ENCODE data around the gene CHST11.
"Not testable (repeated sequence)": the region's sequence is repeated elsewhere in the genome, so short reads cannot be mapped to it uniquely, and the experiment has no call there.

Gene CHST11

GRCh38 chr12:104609445-104609844 is 152.7 kb downstream of the CHST11 start:
- DNase-seq = no peak

- DNase-seq = no peak
Measured at GRCh38 chr12:104610513-104611235, 153.9 kb downstream of the CHST11 start.

DNA sequence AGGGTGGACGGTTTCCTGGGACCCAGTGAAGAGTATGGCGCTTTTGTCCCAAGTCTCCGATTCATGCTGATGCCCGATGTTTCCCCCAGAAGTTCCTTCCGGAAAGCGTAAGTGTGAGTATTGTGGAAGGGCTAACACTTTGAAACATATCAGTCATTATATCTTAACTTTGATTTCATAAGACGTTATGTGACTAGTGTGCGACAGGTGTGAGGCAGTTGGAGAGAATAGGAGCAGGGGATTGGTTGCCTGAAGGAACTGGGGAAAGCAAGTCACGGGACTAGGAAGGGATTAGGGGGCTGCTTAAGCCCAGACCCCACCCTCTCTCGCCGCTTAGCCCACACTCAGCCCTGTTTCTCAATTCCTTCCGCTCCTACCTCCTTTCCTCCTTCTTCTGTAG is 154.9 kb downstream of the CHST11 start:
- DNase-seq = no peak

DNA sequence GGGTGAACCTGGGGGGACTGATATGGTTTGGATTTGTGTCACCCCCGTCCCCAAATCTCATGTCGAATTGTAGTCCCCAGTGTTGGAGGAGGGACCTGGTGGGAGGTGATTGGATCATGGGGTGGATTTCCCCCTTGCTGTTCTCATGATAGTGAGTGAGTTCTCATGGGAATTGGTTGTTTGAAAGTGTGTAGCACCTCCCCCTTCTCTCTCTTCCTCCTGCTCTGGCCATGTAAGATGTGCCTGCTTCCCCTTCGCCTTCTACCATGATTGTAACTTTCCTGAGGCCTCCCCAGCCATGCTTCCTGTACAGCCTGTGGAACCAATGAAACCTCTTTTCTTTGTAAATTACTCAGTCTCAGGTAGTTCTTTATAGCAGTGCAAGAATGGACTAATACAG is 156.6 kb downstream of the CHST11 start:
- DNase-seq = not testable (repeated sequence)

DNA sequence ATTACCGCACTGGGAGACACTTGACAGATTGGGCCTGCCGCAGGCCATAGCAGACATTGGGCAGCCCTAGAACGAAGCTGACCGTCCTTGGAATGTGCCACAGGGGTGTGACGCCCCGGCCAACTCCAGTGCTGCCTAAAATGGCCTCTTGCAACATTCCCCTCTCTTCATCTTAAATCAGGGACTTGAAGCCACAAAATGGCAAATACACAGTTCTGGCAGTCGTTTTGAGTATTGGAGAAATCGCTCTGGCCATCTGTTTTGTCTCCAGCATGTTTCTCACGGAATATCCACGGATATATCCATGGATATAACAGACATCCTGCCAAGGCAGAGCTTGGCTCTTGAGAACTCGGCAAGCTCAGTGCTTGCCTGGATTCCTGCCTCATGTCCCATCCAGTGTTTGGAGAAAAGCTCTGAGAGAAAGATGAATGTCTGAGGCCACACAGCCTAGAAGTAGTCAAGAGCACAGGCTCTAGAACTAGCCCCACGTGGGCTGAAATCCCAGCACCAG is 158.4 kb downstream of the CHST11 start:
- DNase-seq = no peak

GRCh38 chr12:104618691-104619090 is 161.9 kb downstream of the CHST11 start:
- DNase-seq = no peak

DNA sequence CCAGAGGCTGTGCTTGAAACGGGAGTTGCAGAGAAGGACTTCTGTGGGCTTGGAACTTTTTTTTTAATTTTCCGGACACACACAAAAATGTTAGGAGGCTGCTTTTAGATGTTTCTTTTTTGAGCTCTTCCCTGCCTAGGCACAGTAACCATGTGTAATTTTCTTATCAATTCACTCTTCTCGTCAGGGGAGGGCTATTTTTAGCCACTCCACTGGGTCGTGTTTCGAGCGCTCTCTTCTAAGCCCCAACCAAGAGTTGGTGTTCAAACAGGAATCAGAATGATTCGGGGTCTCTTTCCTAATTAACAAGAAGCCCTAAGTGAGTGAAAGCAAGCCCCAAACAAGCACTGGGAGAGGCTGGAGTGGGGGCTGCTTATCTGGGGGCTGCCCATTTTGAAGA is 162.6 kb downstream of the CHST11 start:
- DNase-seq = no peak

DNA sequence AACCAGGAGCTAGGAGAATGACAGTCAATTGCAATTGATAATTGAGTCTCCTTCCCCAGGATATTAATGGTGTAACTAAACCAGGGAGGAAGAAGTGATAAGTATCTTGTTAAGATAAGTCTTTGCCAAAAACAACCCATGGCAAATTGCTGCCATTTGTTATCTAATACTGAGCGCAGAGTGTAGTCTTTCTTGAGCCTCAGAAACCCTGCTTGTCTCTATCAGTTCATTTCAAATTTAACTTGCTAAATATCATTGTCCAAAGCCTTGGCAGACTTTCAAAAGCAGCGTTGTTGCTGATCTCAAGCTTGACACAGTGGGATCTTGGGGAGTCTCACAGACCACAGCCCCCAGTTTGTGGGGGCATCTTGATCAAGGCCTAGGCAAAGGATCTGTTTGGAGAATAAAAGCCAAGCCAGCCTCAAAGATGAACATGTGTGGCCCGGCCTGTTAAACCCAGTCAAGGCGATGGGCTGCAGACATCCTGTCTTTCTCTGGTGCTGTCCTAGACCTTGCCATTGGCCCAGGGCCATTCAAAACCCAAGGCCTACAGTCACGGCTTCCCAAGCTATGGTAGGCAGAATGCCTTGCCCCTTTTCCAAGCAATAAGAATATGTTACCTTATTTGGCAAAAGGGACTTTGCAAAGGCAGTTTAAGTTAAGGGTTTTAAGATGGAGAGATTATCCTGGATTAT is 164.2 kb downstream of the CHST11 start:
- no peak for DNase-seq

DNA sequence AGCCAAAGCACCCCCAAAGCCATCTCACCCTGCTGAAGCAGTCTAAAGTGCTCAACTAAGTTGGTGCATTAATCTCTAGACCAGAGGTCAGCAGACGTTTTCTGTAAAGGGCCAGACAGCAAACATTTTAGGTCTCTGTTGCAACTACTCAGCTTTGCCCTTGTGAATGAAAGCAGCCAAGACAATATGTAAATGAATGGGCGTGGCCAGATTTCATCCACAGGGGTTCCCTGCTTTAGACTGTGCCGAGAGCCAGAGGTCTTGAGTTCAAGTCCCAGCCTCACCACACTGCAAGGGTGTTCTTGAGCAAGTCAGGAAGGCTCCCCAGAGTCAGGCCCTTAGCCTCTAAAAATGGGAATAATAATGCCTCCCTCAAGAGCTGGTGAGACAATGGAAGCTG is 166.2 kb downstream of the CHST11 start:
- DNase-seq = no peak

GRCh38 chr12:104623883-104624282 is 167.1 kb downstream of the CHST11 start:
- DNase-seq = no peak

DNA sequence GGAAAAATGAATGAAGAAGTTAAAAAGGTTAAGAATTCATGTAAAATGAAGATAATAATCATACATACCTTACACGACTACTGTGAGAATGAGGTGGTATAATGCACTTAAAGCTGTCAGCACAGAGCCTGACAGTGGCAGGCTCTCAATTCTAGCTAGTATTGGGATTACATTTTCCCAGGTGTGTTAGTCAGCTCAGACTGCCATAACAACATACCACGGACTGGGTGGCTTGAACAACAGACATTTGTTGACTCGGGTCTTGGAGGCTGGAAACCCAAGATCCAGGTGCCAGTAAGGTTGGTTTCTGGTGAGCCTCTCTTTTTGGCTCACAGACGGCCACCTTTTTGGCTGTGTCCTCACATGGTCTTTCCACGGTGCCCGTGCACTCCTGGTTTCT is 167.8 kb downstream of the CHST11 start:
- DNase-seq = no peak

DNA sequence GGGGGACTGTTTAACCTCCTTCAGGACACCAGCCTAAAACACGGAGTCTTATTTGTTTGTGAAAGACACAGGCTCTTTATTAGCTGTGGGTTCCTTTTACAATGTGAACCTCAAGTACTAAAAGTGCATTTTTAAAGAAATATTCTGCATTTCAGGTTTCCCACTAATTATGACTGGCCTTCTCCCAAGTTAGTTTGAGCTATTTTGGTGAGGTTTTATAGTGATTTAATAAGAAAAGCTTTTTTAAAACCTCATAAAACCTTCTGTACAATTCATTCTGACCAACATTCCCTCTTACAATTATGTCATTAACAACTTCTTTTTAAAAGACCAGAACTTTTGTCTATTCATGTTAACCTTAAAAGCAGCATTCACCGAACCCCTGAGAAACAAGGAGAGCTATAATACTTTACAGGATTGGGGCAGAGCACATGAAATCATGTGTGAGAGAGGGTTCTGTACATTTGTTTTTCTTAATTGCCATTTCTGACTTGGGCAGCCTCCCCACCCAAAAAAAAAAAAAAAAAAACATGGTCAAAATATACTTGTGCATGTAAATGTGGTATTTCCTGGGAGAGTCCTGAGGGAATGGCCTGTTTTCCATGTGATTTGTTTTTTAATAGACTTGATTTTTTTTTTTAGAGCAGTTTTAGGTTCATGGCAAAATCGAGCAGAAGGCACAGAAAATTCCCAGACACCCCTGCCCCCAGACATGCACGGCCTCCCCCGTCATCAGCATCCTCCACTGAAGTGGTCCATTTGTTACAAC is 169.5 kb downstream of the CHST11 start:
- no peak for DNase-seq

DNA sequence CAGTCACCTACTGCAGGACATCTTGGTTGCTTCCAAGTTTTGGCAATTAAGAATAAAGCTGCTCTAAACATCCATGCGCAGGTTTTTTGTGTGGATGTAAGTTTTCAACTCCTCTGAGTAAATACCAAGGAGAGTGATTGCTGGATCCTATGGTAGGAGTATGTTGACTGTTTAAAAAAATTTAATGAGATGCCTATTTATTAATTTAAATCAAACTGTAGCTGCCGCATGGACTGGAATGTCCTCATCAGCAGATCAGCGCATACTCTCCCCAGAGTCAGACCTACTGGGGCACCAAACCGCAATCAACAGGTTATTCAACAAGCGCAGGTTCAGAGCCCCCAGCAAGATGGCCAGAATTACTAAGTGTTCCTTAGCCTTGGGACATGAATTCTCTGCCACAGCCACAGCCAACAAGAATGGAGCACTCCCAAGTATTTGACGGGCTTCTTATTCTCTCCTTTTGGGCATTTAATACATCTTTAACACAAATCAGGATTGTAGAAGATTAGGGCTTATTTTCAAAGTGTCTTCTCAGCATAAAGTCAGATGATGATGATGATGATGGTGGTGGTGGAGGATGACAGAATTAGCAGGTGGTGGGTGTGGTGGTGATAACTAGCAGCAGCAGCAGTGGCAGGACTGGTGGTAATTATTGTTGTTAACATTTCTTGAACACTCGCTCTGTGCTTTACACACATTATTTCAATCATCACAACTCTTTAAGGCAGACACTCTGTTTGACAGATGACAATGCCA is 170.7 kb downstream of the CHST11 start:
- no peak for DNase-seq

DNA sequence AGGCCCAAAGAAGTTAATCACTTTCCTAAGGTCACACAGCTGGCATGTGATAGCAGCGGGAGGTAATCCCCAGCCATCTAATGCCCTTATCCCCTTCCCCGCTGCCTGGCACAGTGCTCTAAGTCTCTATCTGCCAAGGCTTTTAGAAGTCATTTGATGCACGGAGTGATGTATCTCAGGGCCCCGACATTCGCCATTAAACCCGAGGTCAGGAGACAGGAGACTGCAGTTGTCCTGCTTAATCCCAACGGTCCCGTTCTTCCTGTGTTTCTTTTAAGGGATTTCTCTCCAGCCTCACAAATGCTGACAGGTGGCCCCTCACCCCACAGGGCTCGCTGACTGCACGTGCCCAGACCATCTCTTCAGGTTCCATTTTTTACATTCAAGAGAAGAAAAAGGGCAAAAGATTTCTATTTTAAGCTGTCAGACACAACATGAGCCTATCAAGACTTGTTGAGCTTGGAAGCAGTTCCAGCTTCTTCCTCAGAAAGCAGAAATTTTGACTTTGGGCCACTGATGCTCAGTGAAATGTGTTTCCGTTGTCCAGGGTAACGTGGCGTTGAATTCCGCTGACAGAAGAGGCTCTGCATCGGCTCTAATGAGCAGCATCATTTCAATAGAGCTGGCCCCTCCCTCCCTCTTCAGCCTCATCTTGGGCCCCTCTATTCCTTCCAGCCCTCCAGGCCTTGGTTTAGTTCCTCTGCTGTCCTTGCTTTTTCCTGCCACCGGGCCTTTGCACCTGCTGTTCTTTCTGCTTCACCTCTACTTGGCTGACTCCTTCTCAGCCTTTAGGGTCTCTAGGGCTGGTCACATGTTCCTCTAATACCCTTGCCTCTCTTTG is 171.5 kb downstream of the CHST11 start:
- no peak for DNase-seq

GRCh38 chr12:104628831-104629135 is 172.0 kb downstream of the CHST11 start:
- DNase-seq = no peak

DNA sequence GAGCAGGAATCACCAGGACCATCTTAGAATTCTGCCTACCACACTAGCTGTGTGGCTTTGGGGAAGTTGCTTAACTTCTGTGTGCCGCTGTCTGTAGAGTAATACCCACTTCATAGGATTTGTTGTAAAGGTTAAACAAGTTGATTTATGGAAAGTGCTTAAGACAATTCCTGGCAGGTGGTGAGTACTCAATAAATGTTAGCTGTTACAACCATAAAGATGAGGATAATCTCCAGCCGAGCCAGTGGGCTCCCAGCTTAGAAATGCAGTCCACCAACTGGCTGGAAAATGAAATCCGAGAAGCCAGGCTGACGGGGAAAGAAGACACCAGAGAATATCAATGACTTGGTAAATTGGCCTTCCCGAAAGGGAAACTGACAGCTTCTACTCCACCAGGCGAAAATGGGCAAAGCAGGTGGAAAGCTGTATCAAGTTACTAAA is 173.5 kb downstream of the CHST11 start:
- DNase-seq = no peak

DNA sequence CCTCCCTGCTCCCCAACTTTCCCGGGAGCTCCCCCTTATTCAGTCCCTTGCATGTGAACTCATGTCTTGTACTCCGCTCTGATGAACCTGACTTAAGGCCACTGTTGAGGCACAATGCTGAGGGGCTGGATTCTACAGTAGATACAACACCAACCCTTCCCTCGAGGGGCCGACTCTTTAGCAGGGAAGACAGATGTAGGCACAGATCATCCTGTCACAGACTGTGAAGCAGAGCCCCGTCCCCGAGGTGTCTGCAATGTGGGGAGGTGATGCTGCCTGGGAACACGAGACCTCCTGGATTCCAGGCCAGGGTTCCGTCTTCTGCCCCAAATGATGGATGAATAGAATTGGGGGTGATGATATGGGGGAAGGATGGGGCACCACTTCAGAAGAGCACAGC is 175.1 kb downstream of the CHST11 start:
- no peak for DNase-seq

DNA sequence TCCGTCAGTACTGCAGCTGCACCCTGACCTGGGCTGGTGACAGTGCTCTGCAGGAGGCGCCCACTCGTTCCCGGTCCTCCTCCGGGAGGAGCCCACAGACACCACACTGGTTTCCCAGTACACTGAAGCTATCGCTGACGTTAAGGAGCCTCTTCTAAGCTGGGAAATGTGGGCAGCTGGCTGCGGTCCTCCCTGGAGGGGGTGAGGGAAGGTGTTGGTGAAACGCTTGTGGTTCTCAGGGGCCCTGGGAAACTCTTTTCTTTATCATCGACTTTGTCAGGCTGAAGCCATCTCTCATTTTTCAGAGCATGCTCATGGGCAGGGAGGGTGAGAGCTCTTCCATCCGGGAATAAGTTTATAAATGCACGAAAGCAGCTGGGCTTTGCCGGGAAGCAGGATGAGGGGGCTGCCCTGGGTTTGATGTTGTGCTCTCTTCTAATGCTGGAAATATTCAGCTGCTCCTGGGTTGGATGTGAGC is 176.0 kb downstream of the CHST11 start:
- DNase-seq = no peak

- no peak for DNase-seq
Measured at GRCh38 chr12:104634044-104634443, 177.3 kb downstream of the CHST11 start.

DNA sequence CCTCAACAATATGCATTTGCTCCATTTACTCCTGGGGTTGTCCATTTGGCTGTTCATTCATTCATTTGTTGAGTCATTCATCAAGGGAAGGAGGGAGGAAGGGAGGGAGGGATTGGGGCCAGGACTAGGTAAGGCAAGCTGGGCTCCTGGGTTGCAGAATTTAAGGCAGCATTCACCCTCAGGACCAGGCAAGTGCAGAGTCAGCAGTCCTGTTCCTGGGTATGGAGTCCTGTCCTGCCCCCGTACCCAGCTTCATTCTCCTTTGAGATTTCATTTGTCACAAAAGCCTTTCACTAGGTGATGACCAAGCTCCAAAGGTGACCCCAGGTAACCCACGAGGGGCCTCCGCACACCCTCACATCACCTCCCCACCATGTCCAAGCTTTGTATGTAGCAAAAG is 178.1 kb downstream of the CHST11 start:
- DNase-seq = no peak

DNA sequence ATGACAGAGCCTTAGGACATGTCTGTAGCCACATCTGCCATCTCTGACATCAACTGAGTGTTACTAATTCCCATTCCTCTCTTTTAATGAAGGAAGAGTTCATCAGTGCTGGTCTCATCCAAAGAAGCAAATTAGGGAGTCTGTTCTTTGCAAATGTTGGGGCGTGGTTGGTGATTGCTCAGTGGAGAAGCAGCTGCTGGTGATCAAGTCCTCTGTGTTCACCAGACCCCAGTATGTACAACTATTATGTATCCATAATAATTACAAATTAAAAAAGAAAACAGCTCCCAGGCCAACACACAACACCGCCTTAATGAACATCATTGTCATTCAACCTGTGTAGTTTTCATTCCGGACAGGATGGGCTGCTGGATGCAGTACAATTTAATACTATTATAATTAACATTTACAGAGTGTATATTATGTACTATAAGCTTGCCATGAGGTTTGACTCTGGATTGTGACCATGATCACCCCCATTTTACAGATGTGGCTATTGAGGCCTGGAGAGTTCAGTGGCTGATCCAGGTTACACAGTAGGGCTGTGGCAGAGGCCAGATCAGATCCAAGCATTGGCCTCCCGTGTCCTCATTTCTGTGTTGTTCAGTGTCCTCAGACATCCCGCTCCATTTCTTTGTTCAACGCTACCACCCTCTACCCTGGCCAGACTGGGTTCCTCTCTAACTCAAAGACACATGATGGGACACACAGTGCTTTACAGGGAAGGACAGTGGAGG is 179.0 kb downstream of the CHST11 start:
- DNase-seq = no peak

Data from CD4-positive, alpha-beta T cell treated with Interleukin-10 for 1 hour (primary cell).